Choroid plexus epithelial cell (primary cell): ENCODE results near the gene TXLNB.
"Not testable (repeated sequence)": the region's sequence is repeated elsewhere in the genome, so short reads cannot be mapped to it uniquely, and the experiment has no call there.

Experiments
- DNase-seq: peaks from one replicate; pipeline ENCODE4 v3.0.0-alpha.2; 2010; ENCODE audit warnings: low read depth
- H3K4me3 ChIP-seq: 2 replicates; pipeline ENCODE4 v1.5.1; 2011; ENCODE audit warnings: low read depth, mild to moderate bottlenecking, control low read depth, low read length, moderate library complexity
- TF ChIP-seq, protein P1 (sequence below): conservative IDR thresholded peaks from 2 replicates; pipeline ENCODE4 v1.5.1; 2011; ENCODE audit warnings: low read depth, mild to moderate bottlenecking, control low read depth, inconsistent platforms, low read length, moderate library complexity

Gene TXLNB

DNA sequence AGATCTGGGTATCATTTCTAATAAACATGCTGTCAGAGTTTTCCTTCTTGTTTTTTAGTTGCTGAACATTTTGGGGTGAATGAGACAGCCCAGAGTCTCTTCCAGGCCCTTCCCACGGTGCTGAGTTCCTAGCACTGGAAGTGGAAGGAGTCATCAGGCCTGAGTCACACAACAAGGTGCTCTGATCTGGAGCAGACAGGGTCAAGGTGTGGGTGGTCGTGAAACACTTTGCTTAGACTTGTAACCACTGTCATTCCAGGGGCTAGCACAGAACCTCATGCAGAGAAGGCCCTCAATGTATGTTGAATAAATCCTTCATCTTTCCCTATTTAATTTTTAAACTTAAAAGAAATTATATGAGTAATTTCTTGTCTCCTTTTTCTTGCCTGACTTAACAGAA is 60.6 kb downstream of the TXLNB start:
- no peak for DNase-seq
- TF ChIP-seq, protein P1, sequence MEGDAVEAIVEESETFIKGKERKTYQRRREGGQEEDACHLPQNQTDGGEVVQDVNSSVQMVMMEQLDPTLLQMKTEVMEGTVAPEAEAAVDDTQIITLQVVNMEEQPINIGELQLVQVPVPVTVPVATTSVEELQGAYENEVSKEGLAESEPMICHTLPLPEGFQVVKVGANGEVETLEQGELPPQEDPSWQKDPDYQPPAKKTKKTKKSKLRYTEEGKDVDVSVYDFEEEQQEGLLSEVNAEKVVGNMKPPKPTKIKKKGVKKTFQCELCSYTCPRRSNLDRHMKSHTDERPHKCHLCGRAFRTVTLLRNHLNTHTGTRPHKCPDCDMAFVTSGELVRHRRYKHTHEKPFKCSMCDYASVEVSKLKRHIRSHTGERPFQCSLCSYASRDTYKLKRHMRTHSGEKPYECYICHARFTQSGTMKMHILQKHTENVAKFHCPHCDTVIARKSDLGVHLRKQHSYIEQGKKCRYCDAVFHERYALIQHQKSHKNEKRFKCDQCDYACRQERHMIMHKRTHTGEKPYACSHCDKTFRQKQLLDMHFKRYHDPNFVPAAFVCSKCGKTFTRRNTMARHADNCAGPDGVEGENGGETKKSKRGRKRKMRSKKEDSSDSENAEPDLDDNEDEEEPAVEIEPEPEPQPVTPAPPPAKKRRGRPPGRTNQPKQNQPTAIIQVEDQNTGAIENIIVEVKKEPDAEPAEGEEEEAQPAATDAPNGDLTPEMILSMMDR, result no peak

DNA sequence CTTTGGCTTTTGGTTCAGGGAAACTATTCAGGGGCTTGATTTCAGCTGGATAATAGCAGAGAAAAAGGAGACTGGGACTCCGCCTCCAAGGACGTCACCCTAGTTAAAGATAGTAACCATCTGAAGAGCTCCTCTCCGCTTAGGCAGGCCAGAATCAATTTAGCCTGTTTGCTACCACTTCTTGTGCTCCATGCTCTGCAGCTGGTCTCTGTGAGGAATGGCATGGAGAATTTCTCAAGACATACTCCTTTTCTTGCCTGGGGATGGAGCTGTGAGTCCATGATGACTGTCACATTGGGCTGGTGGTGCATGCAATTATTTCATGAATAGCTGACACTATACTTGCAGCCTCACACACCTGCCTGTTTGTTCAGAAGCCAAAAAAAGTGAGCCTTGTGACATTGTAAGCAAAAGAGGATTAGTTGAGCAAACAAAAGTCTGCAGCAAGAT is 61.4 kb downstream of the TXLNB start:
- peak; percentile 70 for DNase-seq
- TF ChIP-seq, protein P1, result peak; percentile 47
- H3K4me3 ChIP-seq, result no peak overlapping the region

More for the DNA sequence above, 60.6 kb downstream of the TXLNB start:
- no peak overlapping the region for H3K4me3 ChIP-seq

DNA sequence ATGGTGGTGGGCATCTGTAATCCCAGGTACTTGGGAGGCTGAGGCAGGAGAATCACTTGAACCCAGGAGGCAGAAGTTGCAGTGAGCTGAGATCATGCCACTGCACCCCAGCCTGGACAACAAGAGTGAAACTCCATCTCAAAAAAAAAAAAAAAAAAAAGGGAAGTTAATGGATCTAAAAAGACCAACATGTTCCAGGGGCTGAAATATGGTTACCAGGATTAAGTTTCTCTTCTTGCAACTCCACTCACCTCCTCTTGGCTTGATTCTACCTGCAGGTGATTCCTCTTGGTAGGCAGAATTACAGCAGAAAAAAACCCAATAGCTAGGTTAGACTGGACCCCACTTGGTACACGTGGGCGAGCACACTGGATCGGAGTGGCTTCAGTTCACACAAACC is 63.4 kb downstream of the TXLNB start:
- not testable (repeated sequence) for DNase-seq, H3K4me3 ChIP-seq

DNA sequence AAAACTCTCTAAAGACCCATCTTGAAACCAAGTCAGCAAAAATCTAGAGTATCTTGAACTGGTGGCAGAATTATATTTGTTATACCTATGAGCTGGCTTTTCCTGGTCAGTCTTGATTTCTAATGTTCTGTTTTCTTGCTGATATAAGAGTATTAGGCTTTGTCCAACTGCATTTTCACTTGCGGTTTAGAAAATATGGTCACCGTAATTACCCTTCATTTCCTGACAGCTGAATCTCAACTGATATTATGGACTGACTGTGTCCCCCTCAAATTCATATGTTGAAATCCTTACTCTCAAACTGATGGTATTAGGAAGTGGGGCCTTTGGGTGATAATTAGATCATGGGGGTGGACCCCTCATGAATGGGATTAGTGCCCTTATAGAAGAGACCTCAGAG is 72.1 kb downstream of the TXLNB start:
- no peak for DNase-seq
- no peak overlapping the region for H3K4me3 ChIP-seq
- TF ChIP-seq, protein P1, result no peak

DNA sequence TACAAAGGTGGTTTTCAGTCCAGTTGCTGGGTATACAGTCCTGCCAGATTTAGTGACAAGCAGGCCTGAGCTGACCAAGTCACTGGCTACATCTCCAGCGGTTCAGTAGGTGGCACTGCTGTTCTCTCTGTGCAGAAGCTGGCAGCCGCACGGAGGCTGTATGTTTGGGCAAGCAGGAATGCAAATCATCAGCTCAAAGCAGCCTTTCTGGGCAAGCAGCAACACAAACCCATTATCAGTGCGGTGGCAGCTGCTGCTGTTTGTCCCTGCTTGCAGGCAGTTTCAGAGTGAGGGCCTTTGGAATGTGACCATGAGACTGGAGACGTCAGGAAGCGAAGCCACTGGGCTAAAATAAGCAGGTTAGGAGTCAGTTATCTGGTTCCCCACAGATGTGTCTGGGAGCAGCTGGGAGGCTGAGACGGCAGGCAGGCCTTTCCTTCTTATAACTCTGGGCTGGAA is 72.5 kb downstream of the TXLNB start:
- peak; percentile 95 for DNase-seq
- H3K4me3 ChIP-seq, result no peak overlapping the region
- TF ChIP-seq, protein P1, result peak; percentile 93

DNA sequence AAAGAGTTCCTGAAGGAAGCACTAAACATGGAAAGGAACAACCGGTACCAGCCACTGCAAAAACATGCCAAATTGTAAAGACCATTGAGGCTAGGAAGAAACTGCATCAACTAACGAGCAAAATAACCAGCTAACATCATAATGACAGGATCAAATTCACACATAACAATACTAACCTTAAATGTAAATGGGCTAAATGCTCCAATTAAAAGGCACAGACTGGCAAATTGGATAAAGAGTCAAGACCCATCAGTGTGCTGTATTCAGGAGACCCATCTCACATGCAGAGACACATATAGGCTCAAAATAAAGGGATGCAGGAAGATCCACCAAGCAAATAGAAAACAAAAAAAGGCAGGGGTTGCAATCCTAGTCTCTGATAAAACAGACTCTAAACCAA is 79.3 kb downstream of the TXLNB start:
- DNase-seq, H3K4me3 ChIP-seq: not testable (repeated sequence)

DNA sequence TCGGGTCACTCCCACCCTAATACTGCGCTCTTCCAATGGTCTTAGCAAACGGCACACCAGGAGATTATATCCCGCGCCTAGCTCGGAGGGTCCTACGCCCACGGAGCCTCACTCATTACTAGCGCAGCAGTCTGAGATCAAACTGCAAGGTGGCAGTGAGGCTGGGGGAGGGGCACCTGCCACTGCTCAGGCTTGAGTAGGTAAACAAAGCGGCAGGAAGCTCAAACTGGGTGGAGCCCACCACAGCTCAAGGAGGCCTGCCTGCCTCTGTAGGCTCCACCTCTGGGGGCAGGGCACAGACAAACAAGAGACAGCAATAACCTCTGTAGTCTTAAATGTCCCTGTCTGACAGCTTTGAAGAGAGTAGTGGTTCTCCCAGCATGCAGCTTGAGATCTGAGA is 81.0 kb downstream of the TXLNB start:
- H3K4me3 ChIP-seq, DNase-seq: not testable (repeated sequence)

DNA sequence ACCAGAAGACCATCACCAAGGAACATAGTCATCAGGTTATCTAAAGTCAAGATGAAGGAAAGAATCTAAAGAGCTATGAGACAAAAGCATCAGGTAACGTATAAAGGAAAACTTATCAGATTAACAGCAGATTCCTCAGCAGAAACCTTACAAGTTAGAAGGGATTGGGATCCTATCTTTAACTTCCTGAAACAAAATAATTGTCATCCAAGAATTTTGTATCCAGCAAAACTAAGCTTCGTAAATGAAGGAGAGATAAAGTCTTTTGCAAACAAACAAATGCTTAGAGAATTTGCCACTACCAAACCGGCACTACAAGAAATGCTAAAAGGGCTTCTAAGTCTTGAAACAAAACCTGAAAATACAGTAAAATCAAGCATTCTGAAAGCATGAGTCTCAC is 86.0 kb downstream of the TXLNB start:
- TF ChIP-seq, protein P1, result no peak
- no peak overlapping the region for H3K4me3 ChIP-seq

DNA sequence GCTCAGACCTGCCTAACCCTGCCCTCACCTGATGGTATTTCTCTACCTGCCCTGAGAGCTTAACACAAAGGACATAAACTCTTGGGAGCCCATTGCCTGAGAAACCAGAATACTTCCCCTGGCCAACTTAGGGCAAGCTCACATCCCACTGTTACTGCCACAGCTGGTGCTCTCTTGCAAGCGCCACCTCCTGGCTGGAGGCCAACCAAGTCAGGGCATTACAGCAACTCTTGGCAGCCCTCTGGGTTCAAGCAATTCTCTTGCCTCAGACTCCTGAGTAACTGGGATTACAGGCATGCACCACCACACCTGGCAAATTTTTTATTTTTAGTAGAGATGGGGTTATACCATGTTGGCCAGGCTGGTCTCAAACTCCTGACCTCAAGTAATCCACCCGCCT is 86.8 kb downstream of the TXLNB start:
- DNase-seq, result no peak
- TF ChIP-seq, protein P1, result no peak

More for the DNA sequence above, 86.0 kb downstream of the TXLNB start:
- no peak for DNase-seq

More for the DNA sequence above, 86.8 kb downstream of the TXLNB start:
- H3K4me3 ChIP-seq, result no peak overlapping the region
